D721Med (cell line): ENCODE results near the gene ERC1.

Source experiments
- DNase-seq: peaks from one replicate; pipeline ENCODE4 v3.0.0; 2011; ENCODE audit warnings: low spot score; ENCODE audit not compliant: insufficient read length
- FAIRE-seq: peaks from 2 replicates; lab custom pipeline; 2011; peaks lifted over from hg19 to GRCh38; lab: Jason Lieb, UNC
- TF ChIP-seq, protein P1 (sequence below): IDR thresholded peaks from 2 replicates; pipeline ENCODE4 v1.5.1; 2012; ENCODE audit warnings: mild to moderate bottlenecking, control low read depth; ENCODE audit not compliant: insufficient read depth; ENCODE audit errors: missing control alignments

ERC1 gene

DNA sequence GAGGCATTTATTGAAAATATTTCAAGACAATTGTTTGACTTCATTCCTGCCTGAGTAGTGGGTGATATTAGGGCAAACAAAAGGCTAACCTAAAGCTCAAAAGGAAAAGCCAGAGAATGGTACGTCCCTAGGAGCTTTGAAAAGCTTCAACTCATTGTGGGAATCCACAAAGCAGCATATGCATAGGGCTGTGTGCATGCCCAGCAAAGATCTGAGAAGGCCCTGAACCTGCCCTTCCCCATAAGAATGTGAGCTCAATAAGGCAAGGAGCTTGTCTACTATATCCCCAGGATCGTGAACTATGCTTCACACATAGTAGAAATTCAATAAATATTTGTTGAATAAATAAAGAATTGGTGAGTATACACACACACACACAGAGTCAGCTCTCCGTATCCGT, 22.5 kb upstream of the ERC1 start:
- DNase-seq (no peak), FAIRE-seq (no peak)
- TF ChIP-seq, protein P1, sequence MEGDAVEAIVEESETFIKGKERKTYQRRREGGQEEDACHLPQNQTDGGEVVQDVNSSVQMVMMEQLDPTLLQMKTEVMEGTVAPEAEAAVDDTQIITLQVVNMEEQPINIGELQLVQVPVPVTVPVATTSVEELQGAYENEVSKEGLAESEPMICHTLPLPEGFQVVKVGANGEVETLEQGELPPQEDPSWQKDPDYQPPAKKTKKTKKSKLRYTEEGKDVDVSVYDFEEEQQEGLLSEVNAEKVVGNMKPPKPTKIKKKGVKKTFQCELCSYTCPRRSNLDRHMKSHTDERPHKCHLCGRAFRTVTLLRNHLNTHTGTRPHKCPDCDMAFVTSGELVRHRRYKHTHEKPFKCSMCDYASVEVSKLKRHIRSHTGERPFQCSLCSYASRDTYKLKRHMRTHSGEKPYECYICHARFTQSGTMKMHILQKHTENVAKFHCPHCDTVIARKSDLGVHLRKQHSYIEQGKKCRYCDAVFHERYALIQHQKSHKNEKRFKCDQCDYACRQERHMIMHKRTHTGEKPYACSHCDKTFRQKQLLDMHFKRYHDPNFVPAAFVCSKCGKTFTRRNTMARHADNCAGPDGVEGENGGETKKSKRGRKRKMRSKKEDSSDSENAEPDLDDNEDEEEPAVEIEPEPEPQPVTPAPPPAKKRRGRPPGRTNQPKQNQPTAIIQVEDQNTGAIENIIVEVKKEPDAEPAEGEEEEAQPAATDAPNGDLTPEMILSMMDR: no peak

DNA sequence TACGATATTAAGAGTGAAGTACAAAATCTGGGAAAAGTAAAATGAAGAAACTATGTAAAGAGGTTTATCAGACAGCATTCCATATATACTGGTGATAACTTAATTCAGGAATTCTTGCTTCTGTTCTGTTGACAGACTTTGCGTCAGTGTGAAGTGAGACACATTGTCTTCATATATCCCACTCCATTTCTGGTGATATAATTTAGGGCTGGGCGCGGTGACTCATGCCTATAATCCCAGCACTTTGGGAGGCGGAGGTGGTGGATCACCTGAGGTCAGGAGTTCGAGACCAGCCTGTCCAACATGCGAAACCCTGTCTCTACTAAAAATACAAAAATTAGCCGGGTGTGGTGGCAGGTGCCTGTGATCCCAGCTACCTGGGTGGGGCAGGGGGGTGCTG, 21.2 kb upstream of the ERC1 start:
- TF ChIP-seq, protein P1: no peak
- no peak for DNase-seq
- FAIRE-seq: no peak

DNA sequence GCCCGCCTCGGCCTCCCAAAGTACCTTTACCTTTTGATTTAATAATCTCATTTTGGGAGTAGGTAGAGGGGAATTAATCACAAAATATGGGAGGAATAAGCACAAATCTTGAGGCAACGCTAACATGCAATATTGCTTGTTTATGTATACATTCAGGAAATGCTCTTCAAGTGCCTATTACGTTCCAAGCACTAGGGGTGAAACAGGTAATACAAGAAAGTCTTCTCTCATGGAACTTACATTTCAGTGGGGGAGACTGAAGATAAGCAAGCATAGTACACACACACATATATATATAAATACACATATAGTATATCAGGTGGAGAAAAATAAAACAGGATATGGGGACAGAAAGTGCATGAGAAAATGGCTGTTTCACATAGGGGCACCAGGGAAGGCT, 19.0 kb upstream of the ERC1 start:
- TF ChIP-seq, protein P1: no peak
- DNase-seq: no peak
- no peak for FAIRE-seq

DNA sequence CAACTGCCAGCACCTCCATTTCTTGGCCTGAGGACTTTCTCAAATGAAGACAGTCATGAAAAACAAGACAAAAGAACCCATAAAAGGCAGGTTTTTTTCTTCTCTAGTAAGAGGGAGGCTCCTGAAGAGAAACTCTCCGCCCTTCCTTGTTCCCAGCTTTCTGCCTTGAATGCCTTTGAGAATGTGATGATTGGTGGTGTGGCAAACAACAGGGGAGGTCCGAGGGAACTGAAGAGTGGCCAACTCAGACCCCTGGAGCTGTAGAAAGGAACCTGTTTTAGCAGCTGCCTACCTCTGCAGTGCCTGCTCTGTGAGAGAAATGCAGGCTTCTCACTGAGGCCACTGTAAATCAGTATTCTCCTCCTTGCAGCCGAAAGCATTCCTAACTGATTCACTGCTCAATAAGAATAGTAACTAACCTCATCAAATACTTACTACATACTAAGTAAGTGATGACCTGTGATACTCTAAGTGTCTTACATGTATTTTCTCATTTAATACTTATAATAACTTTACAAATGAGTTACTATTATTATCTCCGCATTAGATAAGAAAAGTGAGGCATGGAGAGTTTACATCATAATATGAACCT, 16.7 kb upstream of the ERC1 start:
- DNase-seq: no peak
- TF ChIP-seq, protein P1: no peak
- FAIRE-seq: no peak

DNA sequence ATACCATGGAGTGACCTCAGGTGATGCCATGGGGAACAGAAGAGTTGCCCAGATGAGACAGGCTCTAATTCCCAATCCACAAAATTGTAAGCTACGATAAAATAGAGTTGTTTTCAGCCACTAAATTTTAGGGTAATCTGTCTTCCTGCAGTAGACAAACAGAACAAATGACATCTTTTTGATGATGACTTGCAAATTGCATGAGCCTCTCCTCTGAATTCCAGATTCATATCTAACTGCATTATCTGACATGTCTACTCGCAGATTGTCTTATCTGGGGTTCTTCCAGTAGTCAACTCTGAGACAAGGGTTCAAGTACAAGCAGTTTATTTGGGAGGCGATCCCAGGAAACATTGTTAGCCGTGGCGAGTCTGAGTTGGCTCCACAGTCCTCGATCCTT, 14.4 kb upstream of the ERC1 start:
- no peak for FAIRE-seq
- TF ChIP-seq, protein P1: no peak
- DNase-seq: no peak

DNA sequence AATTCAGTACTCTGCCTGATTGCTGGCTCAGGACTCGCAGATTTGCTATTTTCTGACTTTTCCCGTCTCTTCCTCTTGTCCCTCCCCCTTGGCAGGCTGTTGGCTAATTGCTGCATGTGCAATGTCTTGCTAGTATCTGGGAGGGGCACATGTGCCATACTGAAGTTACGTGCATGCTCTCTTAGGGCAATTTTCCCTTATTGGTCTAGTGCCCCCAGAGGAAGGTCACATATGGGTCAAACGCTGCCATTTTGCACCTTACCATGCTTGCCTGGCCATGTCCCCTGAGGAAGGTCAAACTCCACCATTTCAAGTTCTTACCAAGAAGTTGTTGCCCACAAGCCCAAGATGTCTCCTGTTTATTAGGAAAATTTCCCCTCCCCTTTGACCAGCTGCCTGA, 13.9 kb upstream of the ERC1 start:
- FAIRE-seq (no peak), DNase-seq (no peak)
- TF ChIP-seq, protein P1: no peak

DNA sequence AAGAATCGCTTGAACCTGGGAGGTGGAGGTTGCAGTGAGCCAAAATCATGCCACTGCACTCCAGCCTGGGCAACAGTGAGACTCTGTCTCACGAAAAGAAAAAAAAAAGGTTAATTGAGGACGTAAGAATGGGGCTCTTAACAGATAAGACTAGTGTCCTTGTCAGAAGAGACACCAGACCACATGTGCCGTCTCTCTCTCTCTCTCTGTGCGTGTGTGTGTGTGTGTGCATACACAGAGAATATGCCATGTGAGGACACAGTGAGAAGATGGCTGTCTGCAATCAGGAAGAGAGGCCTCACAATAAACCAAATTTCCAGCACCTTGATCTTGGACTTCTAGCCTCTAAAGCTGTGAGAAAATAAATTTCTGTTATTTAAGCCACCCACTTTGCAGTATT, 11.7 kb upstream of the ERC1 start:
- TF ChIP-seq, protein P1: no peak
- DNase-seq: no peak
- FAIRE-seq: no peak
